Heart left ventricle (tissue), 16 donors: ENCODE results near the gene ACADVL. TPM values are rescaled to one million over a fixed set of nuclear protein-coding genes. Genes with fewer than 3 reads are reported as not detected.
A peak's percentile ranks its signal among the peaks of the same experiment; 100 is the strongest.

Source experiments
- ATAC-seq, 4 donors: fragments of 200-7000 bp; cut with Tn5 transposase; one replicate each; pipeline ENCODE4 v1.9.1; 2020 to 2022; ENCODE audit warnings: moderate library complexity in 4 of 4, mild to moderate bottlenecking in 3 of 4, moderate number of reproducible peaks in 1 of 4
- DNase-seq, 5 donors: peaks; one replicate each; pipeline ENCODE4 v3.0.0-alpha.2; 2020
- H3K27ac ChIP-seq, 12 donors: fragments of 200-600 bp; sonication (generic) in 4 of 12; one replicate each; pipeline versions ENCODE4 v1.5.0 to v1.8.0; 2016 to 2022; ENCODE audit warnings: mild to moderate bottlenecking in 2 of 12
- H3K27me3 ChIP-seq, 9 donors: fragments of 200-600 bp; sonication (generic) in 2 of 9; one replicate each; pipeline versions ENCODE4 v1.5.1 to v1.8.0; 2016 to 2022; ENCODE audit warnings: mild to moderate bottlenecking in 3 of 9
- H3K36me3 ChIP-seq, 9 donors: fragments of 200-600 bp; sonication (generic) in 2 of 9; one replicate each; pipeline versions ENCODE4 v1.5.0 to v1.8.0; 2018 to 2022; ENCODE audit warnings: mild to moderate bottlenecking in 2 of 9
- H3K4me1 ChIP-seq, 12 donors: fragments of 200-600 bp; sonication (generic) in 4 of 12; one replicate each; pipeline versions ENCODE4 v1.5.0 to v1.8.0; 2016 to 2022; ENCODE audit warnings: mild to moderate bottlenecking in 3 of 12
- H3K4me3 ChIP-seq, 12 donors: fragments of 200-600 bp; sonication (generic) in 4 of 12; one replicate each; pipeline versions ENCODE4 v1.5.0 to v1.8.0; 2017 to 2022; ENCODE audit warnings: mild to moderate bottlenecking in 9 of 12, moderate library complexity in 4 of 12
- H3K9me3 ChIP-seq, 12 donors: fragments of 200-600 bp; sonication (generic) in 4 of 12; one replicate each; pipeline versions ENCODE4 v1.5.0 to v1.8.0; 2016 to 2022; ENCODE audit warnings: mild to moderate bottlenecking in 1 of 12
- CTCF ChIP-seq, 12 donors: fragments of 200-600 bp; sonication (generic) in 4 of 12; IDR thresholded peaks; one replicate each; pipeline versions ENCODE4 v1.5.0 to v1.8.0; 2018 to 2022; ENCODE audit warnings: antibody characterized with exemption in 12 of 12, mild to moderate bottlenecking in 5 of 12
- POLR2A ChIP-seq, 2 donors: fragments of 450-650 bp; IDR thresholded peaks; one replicate each; pipeline ENCODE4 v1.6.1; 2017; ENCODE audit warnings: antibody characterized with exemption in 2 of 2, mild to moderate bottlenecking in 2 of 2, moderate library complexity in 2 of 2
- WGBS, 4 donors: extraction: QIAGEN DNeasy Blood & Tissue Kit in 2 of 4; methylation state at CpG; one replicate each; pipeline versions ENCODE4 v1.1.5 to v1.1.7; 2013 to 2018; 5-methylcytosine and 5-hydroxymethylcytosine counted together
- intact Hi-C, 10 donors: fragments of 100-400 bp; cut with DNase I; formaldehyde crosslinking; loops; one replicate each; pipeline versions ENCODE4 v1.11.1 to v1.14.2; 2022
- polyA plus RNA-seq, 2 donors: library from polyadenylated mRNA; stranded (reverse); fragments of 200-250 nt; gene quantifications; one replicate each; pipeline ENCODE4 v1.2.3, GENCODE V29; 2013
- total RNA-seq, 9 donors: library from RNA; depleted of rRNA in 2 of 9; stranded (reverse); fragments of >200 nt in 2 of 9; fragmentation: NEBNext Ultra II Directional in 3 of 9; extraction: Animal tissue kit (Norgen Biotek cat#: 25700) in 3 of 9; gene quantifications; one replicate each; pipeline versions ENCODE4 v1.1.0 to v1.2.4, GENCODE V29; 2016 to 2023
- donor health status: ischemic (EF 13 %, LVEDD 7.1; RV severe dilation, severe dysfunction).
- donor health status: healthy with polysubstance abuse.
- donor health status: DM: no; HTN: yes; CAD: no.
- donor health status: DM: no; HTN: no; CAD: no.
- donor health status: ischemic (EF 25% LVEDD 6.9; RV normal size, moderate dysfunction).
- donor health status: ischemic (EF 25% LVEDD 5.7; RV mildly dilated, moderate dysfunction).
- donor health status: healthy.
- donor health status: DM: yes; HTN: yes; CAD: no.
- donor health status: ischemic (EF 35%, LVEDD 5.7; RV mildly dilated, moderate dysfunction).
- donor health status: nonischemic (EF 11% LVEDD 7.7; RV severe dilation, severe dysfunction).
- donor health status: DM: yes; HTN: yes; CAD: no.
- donor health status: PGD.
- donor health status: ischemic (EF 29% LVEDD 5.4; RV normal size, mild dysfunction).
- donor health status: nonischemic (EF 23%, LVEDD 6.1; RV moderate dilation, normal function).

The ACADVL gene
- total and polyA plus RNA-seq, 11 donors = 601 to 2,758 (median 1,385) TPM

- 62 to 67% (median 66%) methylated on average over 7 of the region's 7 CpGs for WGBS, 4 donors
- Histone ChIP-seq H3K9me3 (no peaks in the 10 kb centered on the region), H3K36me3 (peaks cover 0 to 12% (median 10%) of the 10 kb centered on the region in 9 donors), H3K27ac (no peak overlapping the region), H3K4me1 (no peaks in the 10 kb centered on the region), H3K4me3 (no peak overlapping the region), H3K27me3 (no peaks in the 10 kb centered on the region)
- no peak for TF ChIP-seq POLR2A (IDR thresholded peaks at IDR 0.05)
- TF ChIP-seq CTCF (IDR thresholded peaks at IDR 0.05) = peak in 3 of 12 donors; percentile 11 to 26 (median 14)
- DNase-seq (no peak), ATAC-seq (no peak)
- intact Hi-C loops = no loop called here
Measured at GRCh38 chr17:7186241-7186640, 33.5 kb upstream of the ACADVL start.

- H3K4me1 ChIP-seq = no peaks in the 10 kb centered on the region
- no peaks in the 10 kb centered on the region for H3K27me3 ChIP-seq
- DNase-seq = no peak
- H3K36me3 ChIP-seq = peaks cover 0 to 44% (median 24%) of the 10 kb centered on the region in 9 donors
- no peak for TF ChIP-seq CTCF (IDR thresholded peaks at IDR 0.05)
- no peak for TF ChIP-seq POLR2A (IDR thresholded peaks at IDR 0.05)
- no peak overlapping the region for H3K27ac ChIP-seq
- no peak for ATAC-seq
- H3K4me3 ChIP-seq = no peak overlapping the region
- WGBS, 4 donors = 89 to 91% (median 91%) methylated on average over 14 of the region's 14 CpGs
- H3K9me3 ChIP-seq = no peaks in the 10 kb centered on the region
- intact Hi-C loops = no loop called here
Measured at GRCh38 chr17:7190276-7190917, 29.3 kb upstream of the ACADVL start.

- no peak for TF ChIP-seq POLR2A (IDR thresholded peaks at IDR 0.05)
- TF ChIP-seq CTCF (IDR thresholded peaks at IDR 0.05) = no peak
- H3K27ac ChIP-seq = no peak overlapping the region
- no peaks in the 10 kb centered on the region for H3K4me1 ChIP-seq
- H3K36me3 ChIP-seq = peaks cover 0 to 50% (median 30%) of the 10 kb centered on the region in 9 donors
- WGBS, 4 donors = 84 to 88% (median 87%) methylated on average over 12 of the region's 12 CpGs
- H3K9me3 ChIP-seq = no peaks in the 10 kb centered on the region
- no peaks in the 10 kb centered on the region for H3K27me3 ChIP-seq
- no peak overlapping the region for H3K4me3 ChIP-seq
- DNase-seq = no peak
- ATAC-seq = no peak
- intact Hi-C loops = no loop called here
Measured at GRCh38 chr17:7191069-7191468, 28.7 kb upstream of the ACADVL start.

- DNase-seq = peak in 2 of 5 donors; percentile 62 to 66
- Histone ChIP-seq H3K4me3 (no peak overlapping the region), H3K27ac (no peak overlapping the region), H3K4me1 (no peaks in the 10 kb centered on the region), H3K27me3 (no peaks in the 10 kb centered on the region), H3K36me3 (peaks cover 0 to 57% (median 37%) of the 10 kb centered on the region in 9 donors), H3K9me3 (no peaks in the 10 kb centered on the region)
- ATAC-seq = peak; percentile 59 to 80 (median 74)
- intact Hi-C loops = no loop called here
- TF ChIP-seq POLR2A (IDR thresholded peaks at IDR 0.05) (no peak), CTCF (IDR thresholded peaks at IDR 0.05) (no peak)
- WGBS, 4 donors = 63 to 72% (median 70%) methylated on average over 26 of the region's 26 CpGs
Measured at GRCh38 chr17:7191571-7192270, 28.0 kb upstream of the ACADVL start.
